GM18499 (cell line): ENCODE results near the gene KLF18.
"Not testable (repeated sequence)": the region's sequence is repeated elsewhere in the genome, so short reads cannot be mapped to it uniquely, and the experiment has no call there.

ENCODE experiments used
- ATAC-seq: cut with Tn5 transposase; IDR thresholded peaks from one replicate; pipeline ENCODE4 v1.9.1; 2021; ENCODE audit warnings: moderate number of reproducible peaks; ENCODE audit not compliant: insufficient read depth, unreplicated experiment

Gene KLF18

DNA sequence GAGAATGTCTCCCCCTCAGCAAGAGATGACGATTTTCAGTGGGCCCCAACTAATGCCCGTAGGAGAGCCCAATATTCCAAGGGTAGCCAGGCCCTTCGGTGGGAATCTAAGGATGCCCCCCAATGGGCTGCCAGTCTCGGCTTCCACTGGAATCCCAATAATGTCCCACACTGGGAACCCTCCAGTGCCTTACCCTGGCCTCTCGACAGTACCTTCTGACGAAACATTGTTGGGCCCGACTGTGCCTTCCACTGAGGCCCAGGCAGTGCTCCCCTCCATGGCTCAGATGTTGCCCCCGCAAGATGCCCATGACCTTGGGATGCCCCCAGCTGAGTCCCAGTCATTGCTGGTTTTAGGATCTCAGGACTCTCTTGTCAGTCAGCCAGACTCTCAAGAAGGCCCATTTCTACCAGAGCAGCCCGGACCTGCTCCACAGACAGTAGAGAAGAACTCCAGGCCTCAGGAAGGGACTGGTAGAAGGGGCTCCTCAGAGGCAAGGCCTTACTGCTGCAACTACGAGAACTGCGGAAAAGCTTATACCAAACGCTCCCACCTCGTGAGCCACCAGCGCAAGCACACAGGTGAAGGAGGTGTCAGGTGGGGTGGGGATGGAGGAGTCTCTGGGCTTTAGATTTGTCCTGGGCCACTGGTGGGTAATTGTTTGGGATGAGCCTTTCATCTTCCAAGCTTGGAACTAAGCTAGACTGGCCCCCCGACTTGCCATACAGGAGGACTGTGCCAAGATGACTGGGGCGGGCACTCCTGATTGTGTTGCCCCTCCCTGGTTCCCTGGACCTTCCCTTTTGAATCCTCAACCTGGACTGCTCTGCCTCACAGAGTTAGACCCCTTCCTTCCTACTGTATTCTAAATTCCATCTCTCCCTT is 11.6 kb downstream of the KLF18 start:
- no peak for ATAC-seq

DNA sequence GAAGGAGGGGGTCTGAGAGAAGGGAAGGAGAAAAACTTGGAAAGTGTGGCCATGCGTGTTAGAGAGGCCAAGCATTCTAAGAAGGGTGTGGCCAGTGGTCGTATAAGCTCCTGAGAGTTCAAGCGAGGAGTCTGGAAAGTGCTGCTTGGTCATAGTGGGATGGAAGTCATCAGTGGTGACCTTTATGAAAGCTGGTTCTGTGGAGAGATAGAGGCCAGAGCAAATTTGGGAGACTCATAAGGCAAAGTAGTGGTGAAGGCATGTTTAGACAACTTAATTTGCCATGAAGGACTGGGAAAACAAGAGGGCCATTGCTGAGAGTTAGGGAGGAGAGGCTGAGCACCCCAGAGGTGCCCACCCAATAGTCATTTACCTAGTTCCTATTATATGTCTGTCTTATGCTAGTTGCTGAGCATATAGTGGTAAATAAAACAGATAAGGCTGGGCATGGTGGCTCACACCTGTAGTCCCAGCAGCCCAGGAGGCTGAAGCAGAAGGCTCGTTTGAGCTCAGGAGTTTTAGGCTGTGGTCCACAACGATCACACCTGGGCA is 21.0 kb downstream of the KLF18 start:
- no peak for ATAC-seq

DNA sequence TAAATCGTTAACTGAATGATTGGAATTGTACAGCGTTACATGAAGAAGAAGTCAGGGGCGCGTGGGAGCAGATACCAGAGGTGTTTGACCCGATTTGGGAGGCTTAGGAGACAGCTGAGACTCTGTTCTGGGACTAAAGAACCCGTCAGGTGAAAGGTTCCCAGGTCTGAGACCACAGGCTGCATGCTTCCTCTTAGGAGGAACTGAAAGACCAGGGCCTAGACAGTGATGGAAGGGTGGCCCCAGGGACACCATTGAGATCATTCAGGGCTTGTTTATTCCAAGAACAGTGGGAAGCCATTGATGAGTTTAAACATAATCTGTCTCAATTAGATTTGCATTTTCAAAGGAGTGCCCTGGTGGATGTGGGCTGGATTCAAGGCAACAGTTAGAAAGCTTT is 21.9 kb downstream of the KLF18 start:
- no peak for ATAC-seq

DNA sequence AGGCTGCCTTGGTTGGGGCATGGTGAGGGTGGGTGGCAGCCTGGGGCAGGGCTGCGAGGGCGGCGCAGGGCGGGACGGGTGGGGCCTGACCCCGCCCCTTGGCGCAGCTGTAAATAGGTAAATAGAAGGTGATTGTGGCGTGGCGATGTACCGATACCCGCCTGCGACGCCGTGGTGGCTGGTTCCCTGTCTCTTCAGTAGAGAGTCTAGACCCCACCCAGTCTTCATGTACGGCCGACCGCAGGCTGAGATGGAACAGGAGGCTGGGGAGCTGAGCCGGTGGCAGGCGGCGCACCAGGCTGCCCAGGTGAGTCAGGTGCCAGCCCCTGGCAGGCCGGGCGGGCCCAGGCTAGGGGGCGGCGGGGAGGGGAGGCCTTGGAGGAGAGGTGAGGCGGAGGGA is 22.7 kb downstream of the KLF18 start, which contains the start of gene KLF17:
Gene KLF17 (plus strand): TSS at position 140 of the 400 bp plus-strand sequence. CDS start 87 bp downstream, at position 227.
- ATAC-seq: no peak

DNA sequence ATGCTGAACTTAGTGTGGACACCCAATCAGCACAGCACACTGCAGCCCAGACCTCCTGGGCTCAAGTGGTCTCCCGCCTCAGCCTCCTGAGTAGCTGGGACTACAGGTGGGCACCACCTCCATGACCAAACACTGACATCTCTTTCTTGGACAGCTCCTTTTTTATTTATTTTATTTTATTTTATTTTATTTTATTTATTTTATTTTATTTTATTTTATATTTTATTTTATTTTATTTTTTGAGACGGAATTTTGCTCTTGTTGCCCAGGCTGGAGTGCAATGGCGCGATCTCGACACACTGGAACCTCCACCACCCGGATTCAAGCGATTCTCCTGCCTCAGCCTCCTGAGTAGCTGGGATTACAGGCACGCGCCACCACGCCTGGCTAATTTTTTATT is 24.2 kb downstream of the KLF18 start:
- ATAC-seq: not testable (repeated sequence)

DNA sequence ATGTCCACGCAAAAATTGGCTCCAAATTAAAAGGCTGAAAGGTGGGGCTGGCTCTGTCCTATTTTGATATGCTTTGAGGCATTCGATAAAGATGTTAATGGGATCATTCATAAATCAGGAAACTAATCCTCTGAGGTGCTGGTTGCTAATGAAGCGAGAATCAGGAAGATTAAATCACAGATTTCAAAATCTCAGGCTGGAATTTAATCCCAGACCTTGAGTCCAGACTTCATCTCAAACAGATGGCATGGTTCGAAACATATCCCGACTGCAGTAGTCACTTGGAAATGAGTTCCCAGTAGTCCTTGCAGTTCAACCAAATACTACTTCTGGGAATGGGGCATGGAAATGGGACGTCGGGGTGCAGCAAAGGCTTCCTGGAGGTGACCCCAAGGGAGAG is 27.3 kb downstream of the KLF18 start:
- ATAC-seq: no peak

DNA sequence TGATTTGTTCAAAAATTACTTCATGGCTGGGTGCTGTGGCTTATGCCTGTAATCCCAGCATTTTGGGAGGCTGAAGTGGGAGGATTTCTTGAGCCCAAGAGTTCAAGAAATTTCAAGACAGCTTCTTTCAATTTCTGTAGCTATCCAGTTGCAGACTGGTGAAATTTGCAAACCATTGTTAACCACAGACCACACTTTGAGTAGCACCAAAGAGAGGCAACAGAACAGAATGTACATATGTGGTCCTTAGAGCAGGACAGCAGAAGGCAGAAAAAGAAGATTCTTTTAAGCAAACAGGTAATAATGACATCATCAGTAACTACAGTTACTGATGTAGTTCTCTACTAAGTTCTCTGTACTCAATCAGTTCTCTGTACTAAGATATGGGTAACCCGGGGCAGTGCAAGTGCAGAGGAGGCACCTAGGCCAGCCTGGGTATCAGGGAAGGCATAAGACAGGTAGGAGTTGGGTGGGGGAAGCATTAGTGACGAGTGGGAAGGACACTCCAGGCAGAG is 28.3 kb downstream of the KLF18 start:
- ATAC-seq: no peak

DNA sequence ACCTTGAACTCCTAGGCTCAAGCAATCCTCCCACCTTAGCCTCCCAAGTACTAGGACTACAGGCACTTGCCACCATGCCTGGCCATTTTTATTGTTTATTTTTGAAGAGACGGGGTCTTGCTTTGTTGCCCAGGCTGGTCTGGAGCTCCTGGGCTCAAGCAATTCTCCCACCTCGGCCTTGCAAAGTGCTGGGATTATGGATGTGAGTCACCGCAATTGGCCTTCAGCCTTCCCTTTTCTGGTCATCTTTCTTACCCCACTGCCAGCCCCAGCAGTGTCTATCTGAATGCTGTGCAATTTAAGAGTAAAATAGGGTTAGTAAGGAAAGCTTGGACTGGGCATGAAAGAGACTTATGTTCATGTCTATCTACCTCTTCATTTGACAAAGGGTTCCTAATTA is 28.9 kb downstream of the KLF18 start:
- no peak for ATAC-seq

DNA sequence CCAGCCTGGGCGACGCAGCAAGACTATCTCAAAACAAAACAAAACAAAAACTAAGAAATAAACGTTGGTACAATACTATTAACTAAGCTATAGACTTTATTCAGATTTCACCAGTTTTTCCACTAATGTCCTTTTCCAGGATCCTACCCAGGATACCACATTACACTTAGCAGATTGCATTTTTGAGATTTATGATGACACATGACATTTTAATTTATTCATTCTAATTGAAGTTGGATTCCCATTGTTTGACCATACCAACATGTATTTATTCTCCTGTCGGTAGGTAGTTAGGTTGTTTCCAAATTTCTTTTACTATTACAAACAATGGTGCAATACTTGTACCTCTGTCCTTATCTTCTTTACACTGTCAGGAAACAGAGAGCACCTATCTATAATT is 29.6 kb downstream of the KLF18 start:
- no peak for ATAC-seq

DNA sequence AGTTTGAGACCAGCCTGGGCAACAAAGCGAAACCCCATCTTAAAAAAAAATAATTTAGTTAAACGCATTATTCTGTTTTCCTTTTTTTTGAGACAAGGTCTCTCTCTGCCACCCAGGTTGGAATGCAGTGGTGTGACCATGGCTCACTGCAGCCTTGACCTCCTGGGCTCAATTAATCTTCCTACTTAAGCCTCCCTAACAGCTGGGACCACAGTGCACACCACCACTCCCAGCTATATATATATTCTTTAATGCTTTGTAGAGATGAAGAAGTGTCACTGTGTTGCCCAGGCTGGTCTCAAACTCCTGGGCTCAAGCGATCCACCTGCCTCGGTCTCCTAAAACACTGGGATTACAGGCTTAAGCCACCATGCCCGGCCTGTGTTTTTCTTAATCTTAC is 30.5 kb downstream of the KLF18 start:
- ATAC-seq: no peak

DNA sequence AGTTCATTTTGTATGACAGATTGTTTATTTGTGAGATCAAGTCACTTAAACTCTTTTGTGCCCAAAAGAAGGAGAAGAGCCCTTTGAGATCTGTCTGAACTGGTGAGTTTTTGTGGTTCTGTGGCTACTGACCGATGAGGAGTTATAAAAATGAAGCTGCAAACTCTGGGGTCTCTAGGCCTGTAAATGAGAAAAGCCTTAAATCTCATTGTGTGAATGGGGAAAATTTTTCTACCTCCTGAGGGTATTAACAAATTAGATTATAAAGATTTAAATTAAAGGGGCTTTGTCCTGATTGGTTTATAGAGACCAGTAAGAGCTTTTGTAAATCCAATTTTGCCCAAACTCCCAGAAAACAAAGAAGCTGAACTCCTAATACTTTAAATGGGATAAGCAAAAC is 32.5 kb downstream of the KLF18 start:
- no peak for ATAC-seq

DNA sequence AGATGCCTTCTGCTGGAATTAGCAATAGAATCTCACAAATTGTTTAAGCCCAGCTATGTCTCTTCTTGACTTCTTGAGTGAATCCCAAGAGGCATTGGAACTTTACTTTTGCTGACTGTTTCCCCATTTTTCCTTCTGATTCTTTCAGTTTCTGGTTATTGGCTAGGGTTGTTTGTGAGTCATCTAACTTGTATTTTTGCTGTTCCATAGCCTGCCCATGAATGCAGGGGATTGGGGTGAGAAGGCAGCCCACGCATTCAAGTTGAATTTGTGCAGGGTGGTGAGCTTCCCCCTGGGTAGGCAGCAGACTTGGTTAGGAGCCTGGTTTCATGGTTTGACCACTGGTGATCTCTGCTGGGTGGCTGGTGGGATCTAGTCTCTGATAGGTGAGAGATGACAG is 33.2 kb downstream of the KLF18 start:
- no peak for ATAC-seq

DNA sequence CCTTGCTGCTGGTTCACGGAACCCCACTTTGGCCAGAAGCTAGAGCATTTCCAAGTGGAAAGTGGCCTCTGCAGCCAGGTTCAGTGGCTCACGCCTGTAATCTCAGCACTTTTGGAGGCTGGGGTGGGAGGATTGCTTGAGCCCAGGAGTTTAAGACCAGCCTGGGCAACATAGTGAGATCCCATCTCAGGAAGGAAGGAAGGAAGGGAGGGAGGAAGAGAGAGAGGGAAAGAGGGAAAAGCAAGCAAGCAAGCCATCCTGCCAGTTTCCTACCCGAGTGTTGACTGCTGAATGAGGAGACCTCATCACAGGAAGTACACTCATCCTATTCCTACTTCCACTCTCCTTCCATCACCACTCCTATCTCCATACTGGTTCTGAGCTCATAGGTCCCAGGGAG is 35.6 kb downstream of the KLF18 start:
- ATAC-seq: no peak

DNA sequence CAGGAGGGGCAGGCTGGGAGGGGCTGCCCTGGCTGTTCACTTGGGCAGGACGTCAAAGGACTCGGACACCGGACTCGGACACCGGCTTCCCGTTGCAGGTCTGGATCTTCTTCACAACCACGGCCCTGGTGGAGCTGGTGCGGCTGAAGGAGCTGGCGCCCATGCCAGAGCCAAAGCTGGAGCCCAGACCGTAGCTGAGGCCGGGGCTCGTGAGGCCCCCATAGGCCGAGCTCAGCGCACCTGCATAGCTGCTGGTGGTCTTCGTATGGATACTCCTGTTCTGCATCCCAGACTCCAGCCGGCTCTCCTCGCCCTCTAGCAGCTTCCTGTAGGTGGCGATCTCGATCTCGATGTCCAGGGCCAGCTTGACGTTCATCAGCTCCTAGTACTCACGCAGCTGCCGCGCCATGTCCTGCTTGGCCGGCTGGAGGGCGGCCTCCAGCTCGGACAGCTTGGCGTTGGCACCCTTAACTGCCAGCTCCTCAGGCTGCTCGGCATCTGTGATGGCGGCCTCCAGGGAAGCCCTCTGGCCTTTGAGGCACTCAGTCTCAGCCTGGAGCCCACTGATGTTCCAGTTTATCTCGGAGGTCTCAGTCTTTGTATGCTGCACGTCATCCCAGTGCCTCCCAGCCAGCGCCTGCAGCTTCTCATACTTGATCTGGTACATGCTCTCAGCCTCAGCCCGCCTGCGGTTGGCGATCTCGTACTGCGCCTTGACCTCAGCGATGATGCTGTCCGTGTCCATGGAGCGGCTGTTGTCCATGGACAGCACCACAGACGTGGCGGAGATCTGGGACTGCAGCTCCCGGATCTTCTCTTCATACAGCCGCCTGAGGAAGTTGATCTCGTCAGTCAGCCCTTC is 37.9 kb downstream of the KLF18 start:
- no peak for ATAC-seq

DNA sequence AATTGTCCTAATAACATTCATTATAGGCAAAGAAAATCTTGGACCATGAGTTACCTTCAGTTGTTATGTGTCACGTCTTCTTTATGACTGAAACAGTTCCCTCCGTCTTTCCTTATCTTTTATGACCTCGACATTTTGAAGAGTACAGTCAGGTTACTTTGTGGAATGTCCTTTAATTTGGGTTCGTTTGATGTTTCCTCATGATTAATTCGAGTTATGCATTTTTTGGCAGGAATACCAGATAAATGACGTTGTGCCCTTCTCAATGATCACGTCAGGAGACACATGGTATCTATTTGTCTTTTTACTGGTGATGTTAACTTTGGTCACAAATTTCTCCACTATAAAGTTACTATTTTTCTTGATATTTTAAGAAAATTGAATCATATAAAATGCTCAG is 40.1 kb downstream of the KLF18 start:
- no peak for ATAC-seq

DNA sequence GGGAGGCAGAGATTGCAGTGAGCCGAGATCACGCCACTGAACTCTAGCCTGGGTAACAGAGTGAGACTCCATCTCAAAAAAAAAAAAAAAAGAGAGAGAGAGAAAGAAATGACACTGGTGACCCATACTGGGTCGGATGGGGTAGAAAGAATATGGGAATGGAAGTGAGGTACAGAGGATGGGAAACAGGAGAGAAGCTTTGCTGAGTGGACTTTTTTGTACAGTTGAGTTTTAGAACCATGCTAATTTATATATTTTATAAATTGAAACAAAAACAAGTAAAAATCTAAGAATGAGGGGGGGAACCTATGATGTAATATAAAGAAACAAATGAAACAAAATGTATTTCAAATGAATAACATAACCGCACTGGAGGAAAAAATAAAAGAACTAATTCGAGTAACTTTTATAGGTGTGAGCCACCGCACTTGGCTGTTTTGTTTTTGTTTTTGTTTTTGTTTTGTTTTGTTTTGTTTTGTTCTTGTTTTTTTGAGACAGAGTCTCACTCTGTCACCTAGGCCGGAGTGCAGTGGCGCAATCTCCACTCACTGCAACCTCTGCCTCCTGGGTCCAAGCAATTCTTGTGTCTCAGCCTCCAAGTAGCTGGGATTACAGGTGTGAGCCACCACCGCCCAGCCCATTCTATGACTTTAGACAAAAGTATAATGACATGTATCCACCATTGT is 41.1 kb downstream of the KLF18 start:
- no peak for ATAC-seq

DNA sequence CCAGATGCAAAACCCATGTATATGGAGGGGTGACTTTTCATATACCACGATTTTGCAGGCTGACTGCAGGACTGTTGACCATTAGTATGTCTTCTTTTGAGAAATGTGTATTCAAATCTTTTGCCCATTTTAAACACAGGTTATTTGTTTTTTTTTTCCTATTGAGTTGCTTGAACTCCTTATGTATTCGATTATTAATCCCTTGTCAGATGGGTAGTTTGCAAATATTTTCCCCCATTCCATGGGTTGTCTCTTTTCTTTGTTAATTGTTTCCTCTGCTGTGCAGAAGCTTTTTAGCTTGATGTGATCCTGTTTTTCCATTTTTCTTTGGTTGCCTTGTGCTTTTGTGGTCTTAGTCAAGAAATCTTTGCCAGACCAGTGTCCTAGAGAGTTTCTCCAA is 47.4 kb downstream of the KLF18 start:
- no peak for ATAC-seq

DNA sequence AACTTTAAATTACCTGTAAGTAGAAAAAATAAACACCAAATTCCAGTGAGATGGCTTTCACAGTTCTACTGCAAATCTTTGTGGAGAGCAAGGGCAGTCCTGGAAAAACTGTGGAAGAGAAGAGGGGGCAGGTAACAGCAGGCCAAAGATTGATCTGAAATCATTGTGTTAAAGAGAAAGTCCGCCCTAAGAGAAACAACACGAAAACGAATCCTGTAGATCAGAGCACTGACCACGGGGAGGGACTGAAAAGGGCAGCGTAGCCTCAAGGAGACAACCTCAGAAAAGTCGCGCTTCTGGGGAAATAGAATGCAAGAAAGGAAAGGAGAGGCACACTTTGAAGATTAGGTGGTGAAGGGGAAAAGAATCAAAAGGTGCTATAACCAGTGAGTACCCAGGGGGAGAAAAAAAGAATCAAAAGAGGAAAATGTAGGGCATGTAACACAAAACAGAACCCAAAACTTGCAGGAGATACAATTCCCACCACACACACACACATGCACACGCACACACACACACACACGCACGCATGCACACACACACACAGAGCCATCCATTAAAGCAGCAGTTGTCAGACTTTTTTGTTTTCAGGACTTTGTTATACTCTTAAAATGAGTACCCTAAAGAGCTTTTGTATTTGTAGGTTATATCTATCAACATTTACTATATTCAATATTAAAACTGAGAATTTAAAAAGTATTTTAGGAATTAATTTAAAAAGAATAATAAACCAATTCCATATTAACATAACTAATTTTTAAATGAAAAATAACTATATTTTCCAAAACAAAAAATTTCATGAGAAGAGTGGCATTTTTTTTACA is 50.8 kb downstream of the KLF18 start:
- ATAC-seq: no peak

DNA sequence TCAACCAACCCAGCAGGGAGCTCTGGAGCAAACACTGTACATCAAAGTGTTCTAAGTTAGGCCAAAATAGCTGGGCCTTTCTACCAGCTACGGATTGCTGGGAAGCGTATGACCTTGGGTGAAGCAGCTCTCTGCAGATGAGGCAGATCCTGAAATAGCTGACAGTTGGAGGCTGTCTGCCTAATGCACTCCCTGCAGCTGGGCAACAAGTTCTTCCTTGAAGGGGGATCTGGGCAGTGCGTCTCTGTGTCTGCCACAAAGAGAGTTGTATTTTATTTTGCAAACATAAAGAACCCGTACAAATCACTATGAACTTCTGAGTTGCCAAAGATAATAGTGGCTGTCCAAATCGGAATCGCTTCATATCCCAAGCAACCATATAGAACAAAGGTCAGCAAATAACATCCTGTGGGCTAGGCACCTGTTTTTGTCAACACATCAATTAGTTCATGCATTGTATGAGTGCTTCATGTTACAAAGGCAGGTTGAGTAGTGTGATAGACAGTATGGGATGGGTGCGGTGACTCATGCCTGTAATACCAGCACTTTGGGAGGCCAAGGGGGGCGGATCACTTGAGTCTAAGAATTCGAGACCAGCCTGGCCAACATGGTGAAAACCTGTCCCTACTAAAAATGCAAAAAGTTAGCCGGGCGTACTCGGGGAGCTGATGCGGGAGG is 51.9 kb downstream of the KLF18 start:
- no peak for ATAC-seq
